HG03175 (cell line): ENCODE measurements around the gene NTRK2.
"Not testable (repeated sequence)": the region's sequence is repeated elsewhere in the genome, so short reads cannot be mapped to it uniquely, and the experiment has no call there.

ENCODE experiments used
- ATAC-seq: cut with Tn5 transposase; IDR thresholded peaks from one replicate; pipeline ENCODE4 v1.9.1; 2021; ENCODE audit warnings: mild to moderate bottlenecking, moderate library complexity; ENCODE audit not compliant: unreplicated experiment

NTRK2 gene

DNA sequence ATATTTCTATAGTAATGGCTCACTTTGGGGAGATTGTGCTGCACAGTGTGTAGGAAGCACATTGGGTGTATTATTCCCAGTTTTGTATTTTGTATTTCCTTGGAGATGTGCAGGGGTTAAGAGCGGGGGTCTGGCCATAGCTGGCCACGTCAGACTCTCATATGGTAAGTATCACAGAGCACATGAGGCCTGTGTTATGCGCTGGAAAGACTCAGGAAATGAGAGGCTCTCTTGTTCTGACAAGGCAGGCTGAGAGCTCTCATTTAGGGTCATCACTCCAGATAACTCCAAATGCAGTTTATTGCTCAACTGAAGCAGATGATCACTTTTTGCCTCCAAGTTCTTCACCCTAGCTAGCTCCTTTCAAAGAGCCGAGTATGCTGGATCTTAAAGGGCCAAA lies 205.7 kb downstream of the NTRK2 start:
- ATAC-seq: no peak

DNA sequence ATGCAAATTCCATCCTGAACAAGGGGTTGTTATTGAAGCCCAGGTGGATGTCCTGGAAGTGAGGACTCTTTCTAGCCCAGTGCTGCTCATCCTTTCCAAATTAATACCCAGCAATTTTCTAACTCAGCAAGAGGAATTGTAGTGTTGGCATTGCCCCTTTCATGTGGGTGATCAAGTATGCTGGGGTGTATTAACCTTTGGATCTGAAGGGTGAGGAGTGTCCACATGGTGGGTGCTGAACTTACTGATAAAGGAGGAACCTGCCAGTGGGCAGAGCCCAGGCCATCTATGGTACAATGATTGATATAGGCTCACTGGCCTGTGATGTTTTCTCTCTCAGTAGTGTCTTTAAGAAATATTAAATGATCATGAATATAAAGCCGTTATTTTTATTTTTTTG lies 210.1 kb downstream of the NTRK2 start:
- no peak for ATAC-seq

DNA sequence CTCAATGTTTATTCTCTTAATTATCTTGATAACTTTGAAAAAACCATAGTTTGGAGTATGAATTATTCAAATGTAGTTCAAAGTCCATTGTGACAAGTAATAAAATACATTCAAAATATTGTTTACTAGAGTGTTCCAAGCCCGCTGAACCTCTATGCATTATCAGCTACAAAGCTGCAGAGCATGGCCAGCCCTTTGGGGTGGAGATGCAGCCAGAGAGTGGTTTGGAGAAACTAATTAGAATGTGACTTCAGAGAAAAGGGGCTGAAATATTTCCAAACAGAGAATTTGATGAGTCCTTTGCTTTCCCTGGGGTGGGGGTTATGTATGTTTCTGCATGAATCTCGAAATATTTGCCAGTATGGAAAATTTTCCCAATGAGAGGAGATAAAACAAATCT lies 211.3 kb downstream of the NTRK2 start:
- no peak for ATAC-seq

DNA sequence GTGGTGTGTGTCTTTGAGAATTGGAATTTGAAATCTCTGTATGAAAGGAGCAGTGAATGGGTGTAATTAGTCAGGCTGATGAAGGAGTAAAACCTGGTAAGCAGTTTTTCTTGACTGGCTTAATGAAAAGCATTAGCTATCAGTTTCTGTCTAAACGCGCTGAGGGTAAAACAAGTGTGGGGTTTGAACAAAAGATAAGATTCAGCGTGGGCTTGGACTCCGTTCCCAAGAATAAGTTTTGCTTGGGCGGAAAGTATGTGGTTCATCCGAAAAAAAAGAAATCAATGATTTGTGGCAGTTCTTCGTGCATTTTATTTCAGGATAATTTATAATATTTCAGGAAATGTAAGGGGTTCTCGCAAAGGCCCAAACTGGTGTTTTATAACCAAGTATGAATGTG lies 217.3 kb downstream of the NTRK2 start:
- ATAC-seq: no peak

DNA sequence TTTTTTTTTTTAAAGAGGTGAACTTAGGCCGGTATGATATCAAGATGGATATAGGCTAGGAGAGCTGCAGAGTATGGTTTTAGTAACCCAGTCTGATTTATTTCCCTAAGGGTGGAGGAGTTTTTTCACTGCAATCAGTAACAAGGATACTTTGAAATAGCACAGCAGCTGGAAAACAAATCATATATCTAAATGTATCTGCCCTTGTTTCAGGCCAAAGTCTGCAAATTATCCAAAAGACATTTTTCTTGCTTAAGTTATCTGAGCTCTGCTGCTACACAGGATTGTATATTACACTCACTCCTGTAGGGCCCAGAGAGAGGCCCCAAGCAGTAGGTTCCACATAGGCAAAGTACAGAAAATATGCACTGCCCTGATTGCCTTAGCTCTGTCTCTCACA lies 222.4 kb downstream of the NTRK2 start:
- no peak for ATAC-seq

DNA sequence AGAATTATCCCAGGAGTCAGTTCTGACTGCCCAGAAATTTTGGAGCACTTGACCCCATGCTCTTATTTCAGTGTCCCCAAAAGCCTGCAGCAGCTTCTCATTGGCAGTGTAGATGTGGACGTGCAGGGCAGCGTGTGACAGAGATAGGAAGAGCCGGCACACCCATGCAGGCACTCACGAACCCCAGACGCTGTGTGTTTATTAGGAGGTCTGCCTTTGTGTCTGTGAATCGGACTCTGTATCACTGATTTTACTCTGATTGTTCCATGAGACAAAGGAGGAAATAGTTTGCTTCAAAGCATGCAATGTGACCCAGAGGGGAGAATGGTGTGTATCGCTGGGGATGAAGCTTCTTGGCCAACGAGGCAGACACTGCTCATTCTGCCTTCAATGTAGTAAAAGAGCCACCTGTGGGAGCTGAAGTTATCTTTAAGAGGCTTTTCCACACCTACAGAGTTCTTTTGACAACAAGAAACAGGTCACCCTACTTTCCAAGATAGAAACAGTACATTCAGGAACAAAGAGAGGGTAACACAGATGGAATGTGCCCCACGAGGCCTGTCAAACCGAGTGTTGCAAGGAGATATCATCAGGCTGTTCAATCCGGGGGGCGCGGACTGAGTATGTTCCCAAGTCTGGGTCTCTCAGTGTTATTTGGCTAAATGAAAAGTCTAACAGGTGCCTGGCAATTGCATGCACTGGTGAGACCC lies 224.0 kb downstream of the NTRK2 start:
- ATAC-seq: no peak

DNA sequence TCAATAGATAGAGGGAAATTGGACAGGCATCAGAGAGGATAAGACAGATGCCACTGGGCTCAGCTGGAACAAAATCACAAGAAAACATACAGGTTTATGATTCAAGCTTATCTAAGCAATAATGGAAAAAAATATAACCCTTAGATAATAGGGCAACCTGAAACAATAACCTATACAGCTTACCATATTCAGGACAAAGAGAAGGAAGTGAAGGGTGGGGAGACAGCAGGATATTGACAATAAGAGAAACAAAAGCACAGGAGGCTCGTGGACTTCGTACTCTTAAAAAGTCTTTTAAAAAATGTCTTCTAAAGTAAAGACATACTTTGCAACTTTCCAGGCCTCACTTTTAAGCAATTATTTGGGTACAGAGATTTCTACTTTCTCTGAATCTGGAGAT lies 225.3 kb downstream of the NTRK2 start:
- ATAC-seq: no peak

DNA sequence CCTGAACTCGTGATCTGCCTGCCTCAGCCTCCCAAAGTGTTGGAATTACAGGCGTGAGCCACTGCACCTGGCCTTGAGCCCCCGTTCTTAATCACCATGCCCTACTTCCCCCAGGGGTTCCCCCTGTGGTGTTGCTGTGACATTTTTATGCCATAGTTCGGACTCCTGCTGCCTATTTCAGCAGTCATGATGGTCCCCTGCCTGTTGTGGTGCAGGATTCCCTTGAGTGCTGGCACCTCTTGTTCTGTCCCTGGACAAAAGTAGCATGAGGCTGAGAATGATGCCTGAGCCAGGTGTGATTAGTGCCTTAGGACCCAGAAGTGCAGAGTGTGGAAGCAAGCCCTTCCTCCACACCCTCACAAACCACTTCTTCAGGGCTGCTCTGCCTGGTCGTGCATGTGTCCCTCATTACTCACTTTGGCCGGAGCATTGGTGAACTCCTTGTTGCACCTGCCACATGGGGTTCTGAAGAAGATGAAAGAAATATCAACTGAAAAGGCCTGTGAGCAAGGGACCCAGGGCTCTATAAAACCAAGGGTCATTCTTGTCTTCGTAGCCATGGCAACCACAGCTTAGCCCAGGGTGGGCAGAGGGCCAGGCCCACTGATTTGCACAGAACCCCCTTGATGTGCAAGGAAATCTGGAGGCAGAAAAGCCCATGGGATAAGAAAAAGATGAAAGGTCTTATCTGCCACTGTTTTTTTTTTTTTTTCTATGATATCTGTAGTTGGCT lies 228.0 kb downstream of the NTRK2 start:
- ATAC-seq: no peak

DNA sequence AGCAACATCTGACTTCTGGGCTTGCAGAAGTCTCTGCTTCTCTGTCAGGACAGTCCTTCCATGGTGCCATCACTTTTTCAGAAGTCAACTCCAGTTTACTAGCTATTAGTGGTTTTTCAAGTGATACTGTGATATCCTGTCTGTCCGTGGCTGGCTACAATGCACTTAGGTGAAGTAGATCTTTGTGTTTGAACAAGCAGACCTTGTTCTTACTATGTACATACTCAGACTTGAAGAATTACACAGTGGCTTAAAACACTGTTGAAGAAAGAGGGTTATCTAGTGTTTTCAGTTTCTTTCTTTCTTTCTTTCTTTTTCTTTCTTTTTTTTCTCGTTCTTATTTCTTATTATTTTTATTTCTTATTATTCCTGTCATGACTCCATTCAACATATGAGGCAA lies 228.7 kb downstream of the NTRK2 start:
- no peak for ATAC-seq

DNA sequence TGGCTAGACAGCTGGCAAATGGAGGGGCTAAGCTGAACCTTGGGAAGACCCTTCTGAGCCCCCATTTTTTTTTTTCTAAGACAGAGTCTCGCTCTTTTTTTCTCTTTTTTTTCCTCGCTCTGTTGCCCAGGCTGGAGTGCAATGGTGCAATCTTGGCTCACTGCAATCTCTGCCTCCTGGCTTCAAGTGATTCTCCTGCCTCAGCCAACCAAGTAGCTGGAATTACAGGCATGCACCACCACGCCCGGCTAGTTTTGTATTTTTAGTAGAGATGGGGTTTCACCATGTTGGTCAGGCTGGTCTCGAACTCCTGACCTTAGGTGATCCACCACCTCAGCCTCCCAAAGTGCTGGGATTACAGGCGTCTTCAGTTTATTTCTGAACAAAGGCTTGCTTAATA lies 229.1 kb downstream of the NTRK2 start:
- ATAC-seq: not testable (repeated sequence)

DNA sequence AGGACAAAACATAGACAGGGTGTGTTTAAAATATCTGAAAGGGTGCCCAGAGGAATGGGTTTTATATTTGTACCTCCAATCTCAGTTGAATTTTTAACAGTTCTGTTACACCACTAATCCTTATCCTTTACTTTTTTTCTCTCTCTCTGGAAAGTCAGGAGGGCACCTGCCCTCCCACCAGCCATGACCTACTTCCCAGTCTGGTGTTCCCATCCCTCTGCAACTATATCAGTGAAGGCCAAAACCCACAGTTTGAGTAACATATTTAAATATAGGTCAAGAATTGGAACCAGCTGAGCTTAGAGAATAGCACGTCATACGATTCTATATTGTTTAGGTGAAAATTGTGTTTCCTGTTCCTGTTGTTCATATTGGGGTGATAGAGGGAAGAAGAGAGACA lies 229.8 kb downstream of the NTRK2 start:
- ATAC-seq: no peak

DNA sequence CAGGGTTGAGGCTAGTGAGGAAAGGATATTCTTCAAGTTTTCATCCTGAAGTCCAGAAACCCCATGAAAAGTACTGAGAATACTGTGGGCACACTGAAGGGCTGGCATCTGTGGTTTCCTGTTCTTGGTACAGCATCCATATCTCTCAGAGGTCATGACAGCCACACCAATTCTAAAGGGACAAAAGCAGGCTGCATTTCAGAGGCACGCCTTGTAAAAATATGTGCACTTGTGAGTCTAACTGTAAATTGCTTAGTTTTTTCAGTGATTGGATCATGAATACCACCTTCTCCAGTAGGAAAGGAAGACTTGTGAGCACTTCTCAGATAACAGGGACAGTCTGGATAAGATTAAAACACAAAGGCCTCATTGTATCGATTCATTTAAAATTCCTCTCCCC lies 230.9 kb downstream of the NTRK2 start:
- ATAC-seq: no peak

DNA sequence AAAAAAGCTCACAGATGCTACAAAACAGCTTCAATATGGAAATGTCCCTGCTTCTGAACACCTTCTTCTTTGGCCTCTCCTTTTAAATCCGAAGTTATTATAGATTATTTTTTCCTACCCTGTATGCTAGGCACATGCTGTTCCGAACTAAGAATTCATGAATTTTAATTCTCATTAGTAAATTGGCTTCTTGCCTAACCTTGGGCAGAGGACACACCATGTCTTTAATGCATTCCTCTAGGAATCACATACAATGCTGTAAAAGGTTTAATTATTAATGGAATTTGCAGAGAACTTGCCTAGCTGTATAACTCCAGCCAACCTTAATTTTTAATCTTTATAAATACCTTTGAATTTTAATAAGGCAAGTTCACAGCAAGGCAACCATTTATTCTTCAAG lies 234.4 kb downstream of the NTRK2 start:
- ATAC-seq: no peak

DNA sequence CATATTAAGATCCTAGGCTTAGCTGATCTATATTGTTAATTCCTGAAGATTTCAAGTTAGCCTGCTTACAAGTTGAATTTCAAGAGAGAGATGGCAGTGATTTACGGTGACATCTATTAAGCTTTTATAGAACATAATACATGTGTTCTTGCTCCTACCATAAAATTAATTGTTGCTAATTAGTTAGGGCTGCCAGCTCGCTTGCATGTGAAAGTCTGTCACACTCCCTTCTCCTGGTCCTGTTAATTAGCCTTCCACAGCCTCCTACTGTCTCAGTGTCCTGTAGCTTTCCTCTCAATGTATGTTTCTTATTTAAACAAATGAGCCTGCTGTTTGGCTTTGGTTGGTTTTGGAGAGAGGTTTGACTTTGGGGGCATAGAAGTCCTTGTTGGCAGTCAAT lies 247.2 kb downstream of the NTRK2 start:
- ATAC-seq: no peak

DNA sequence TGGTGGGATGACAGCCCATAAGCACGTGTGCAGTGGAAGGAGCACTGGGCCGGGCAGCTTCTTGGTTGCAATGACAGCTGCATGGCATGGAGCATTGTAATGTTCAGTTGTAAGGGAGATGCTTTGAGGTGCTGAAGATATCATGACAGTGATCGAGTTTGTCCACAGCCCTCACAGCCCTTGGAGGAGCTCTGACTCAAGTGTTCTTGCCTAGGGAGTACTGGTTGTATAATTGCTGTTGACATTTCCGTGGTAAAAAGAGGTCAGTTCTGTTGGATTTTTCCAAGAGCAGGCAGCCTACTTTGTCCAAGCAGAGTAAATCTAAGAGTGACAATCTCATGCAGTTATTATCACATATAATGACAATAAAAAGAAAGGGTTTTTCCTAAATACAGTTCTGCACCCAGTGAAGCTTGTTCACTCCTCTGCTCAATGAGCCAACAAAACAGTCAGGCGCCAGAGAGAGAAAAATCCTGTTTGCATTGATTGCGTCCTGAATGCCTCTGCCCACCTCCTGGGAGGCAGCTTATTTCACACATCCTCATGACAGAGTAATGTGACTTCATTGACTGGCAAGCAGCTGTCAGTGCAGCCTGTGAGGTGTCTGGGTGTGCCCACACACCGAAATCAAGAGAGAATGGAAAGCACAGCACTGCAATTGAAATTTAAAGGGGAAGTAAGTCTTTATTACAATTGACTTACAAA lies 248.0 kb downstream of the NTRK2 start:
- ATAC-seq: no peak

DNA sequence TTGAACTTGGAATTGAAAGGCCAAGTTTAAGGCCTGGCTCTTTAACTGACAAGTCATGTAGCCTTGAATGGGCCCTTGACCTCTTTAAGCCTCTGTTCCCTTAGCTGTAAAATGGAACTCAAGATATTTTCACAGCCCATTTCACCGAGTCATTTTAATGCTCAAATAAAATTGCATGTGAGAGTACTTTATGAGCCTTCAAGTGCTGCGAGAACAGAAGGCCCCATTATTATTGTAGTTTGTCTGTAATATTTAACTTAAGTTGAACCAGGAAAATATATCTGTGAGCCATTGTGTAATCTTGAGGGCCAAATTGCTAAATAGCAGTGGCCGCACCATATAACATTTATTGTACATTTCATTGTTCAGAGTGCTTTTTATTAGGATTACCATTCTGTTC lies 249.9 kb downstream of the NTRK2 start:
- ATAC-seq: no peak

DNA sequence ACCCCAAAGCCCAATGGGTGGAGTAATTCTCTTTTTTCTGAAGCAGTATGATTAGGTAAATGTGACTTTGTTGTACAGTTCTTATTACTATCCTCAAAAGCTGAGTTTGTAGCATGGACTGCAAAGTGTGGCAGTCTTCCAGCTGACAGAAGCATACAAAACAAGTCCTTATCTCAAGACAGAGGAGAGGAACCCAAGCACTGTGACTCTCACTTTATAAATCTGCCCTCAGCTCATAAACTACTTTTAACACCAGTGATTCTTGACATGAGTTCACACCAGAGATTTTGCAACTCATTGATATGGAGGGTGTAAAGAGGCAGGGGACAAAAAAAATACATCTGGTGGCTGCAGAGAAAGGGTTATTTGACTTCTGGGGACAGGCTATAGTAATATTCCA lies 251.6 kb downstream of the NTRK2 start:
- no peak for ATAC-seq

DNA sequence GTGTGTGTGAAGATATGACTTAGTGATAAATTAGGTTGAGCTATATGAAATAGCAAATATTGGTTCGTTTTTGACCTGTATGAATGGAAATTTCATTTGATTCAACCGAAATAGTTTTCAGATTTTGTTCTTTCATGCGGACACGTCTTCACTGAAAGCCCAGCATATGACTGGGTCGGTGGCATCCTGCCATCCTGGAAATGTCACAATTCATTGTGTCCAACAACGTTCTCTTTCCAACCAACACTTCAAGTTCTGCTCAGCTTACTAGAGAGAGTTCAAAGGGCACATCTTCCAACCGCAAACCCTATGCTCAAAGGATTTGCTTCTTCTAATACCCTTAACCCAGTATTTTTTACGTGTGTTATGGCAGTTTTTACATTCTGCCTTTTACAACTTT lies 252.5 kb downstream of the NTRK2 start:
- ATAC-seq: no peak

DNA sequence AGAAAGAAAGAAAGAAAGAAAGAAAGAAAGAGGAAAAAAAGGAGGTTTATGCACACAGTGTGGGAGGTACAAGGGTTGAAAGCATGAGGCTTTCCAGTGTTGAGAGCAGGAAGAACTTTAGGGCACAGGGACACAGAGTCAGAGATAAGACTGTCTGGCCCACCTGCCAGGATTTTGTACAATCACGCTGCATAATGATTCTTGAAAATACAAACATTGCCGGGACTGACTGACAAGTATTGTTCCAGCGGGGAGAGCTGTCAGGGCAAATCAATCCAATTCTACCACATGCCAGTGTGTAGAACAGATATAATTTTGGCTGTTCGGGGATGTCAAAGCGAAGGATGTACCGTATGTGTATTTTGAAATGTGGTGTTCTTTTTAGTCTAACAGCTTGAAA lies 254.7 kb downstream of the NTRK2 start:
- ATAC-seq: no peak

DNA sequence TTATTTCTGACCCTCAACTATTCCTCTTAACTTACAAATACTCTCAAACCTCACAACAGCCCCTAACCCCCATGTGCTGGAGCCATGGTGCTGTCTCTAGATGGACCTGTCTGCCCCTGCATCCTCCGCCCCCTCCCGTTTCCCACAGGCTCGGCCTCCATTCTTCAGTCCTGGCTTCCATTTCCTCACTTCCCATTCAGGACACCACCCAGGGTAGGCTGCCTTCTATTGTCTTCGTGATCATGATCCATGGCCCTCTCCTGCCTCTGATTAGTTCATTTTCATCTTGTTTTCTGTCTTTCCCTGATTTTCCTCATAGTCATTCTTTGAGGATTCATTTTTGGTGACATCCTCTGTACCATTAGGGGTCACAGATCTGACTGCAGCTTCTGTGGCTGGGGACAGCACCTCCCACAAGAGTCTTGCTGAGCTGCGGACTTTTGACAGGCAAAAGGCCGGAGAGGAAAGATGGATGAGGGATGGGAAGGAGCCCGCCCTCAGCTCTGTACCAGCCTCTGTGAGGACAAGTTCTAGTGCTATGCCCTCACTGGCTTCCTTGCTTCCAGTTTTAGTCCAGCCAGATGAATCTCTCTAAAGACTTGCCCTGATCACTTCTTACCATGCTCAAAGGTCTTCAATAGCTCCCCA lies 255.8 kb downstream of the NTRK2 start:
- ATAC-seq: no peak

DNA sequence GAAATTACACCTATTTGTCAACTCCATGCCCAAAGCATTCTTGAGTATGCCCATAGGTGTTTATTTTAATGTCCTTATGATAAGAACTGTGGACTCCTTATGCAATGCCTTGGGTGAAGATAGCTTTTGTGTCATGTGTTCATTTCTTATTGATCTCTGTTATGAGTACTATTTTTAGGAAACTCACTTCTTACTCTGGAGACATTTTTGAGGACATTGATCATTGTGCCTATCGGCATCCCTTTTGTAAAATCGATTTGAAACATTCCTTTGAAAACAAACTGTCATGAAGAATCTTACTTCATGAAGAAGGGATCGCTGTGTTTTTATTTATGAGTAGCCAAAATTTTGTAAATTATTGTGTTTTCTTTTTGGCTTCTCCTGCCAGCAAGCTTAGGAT lies 257.3 kb downstream of the NTRK2 start:
- ATAC-seq: no peak

DNA sequence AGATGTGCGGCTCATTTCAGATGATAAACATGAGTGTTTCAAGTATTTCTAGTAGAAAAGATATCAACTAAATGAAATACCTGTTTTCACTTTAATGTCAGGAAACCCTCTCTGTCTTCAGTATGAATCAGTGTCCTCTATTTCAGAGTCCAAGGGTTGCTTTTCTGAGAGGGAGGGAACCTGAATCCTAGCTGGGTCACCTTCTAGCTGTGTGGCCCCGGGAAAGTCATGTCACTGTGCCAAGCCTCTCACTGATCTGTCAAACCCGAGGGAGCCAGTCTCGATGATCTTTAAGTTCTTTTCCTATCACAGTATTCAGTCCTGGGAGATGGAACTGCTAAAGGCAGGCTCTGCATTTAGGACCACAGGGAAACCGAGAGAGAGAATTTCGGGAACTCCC lies 258.9 kb downstream of the NTRK2 start:
- no peak for ATAC-seq
